Stimulated activated naive CD8-positive, alpha-beta T cell treated with anti-CD3 and anti-CD28 coated beads, Interleukin-15, Interleukin-2, amounts not matched to agents 100 U/mL and 50 U/mL, for 24 hours (primary cell): ENCODE measurements around the gene SPRY4.
"Not testable (repeated sequence)": the region's sequence is repeated elsewhere in the genome, so short reads cannot be mapped to it uniquely, and the experiment has no call there.

Experiments used
- ATAC-seq: fragments of 150-1000 bp; cut with Tn5 transposase; one replicate; pipeline ENCODE4 v1.10.0; 2021
- DNase-seq: peaks from one replicate; pipeline ENCODE4 v3.0.0; 2021

The SPRY4 gene

DNA sequence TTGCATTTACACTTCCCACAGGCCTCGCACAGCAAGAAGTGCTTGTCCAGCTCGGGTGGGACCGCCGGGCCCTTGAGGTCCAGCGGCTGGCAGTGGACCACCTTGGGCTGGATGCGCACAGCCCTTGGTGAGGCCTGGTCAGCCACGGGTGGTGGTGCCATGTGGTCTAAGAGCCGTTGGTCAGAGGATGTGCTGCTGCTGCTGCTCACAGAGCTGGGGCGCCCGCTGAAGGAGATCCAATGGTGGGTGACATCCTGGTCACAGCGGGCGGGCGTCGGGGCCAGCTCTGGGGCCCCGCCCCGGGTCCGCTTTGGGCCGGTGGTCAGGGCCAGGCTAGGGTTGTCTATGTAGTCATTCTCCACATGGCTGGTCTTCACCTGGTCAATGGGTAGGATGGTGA lies 10.2 kb downstream of the SPRY4 start:
- ATAC-seq: no peak

DNA sequence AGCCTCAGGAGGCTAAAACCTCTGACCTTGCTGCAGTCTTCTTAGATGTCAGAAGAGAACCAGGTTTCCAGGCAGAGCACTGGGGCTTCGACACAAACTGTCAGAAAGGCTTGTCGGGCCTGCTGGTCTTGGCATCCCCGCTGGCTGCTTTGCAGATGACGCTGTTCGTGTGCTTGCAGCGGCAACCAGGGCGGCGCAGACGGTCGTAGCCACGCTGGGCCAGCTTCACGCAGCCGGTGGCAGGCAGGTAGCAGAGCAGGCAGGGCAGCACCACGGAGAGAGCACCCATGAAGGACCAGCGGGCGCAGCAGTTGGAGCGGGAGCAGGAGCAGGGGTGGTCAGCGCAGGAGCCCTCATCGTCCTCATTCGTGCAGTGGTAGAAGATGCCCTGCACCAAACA lies 10.7 kb downstream of the SPRY4 start:
- ATAC-seq: no peak
- no peak for DNase-seq

More for the DNA sequence above, 10.2 kb downstream of the SPRY4 start:
- no peak for DNase-seq

DNA sequence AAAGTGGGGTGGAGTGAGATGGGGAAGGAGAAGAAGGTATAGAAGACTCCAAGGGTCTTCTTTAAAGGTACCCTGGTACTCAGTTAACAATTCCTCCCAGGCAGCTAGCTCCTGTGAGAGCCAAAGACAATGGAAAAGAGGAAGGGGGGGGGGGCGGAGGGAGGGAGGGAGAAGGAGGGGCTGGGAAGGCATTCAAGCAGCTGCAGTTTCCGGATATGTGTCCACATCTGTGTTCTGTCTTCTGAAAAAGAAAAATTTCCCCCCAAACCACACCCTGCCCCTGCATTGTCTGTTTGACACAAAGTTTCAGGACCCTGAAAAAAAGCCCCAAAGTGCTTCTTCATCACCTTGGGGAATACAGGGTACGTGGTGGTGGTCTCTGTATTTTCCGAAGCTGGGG lies 11.1 kb downstream of the SPRY4 start:
- ATAC-seq (no peak), DNase-seq (no peak)

DNA sequence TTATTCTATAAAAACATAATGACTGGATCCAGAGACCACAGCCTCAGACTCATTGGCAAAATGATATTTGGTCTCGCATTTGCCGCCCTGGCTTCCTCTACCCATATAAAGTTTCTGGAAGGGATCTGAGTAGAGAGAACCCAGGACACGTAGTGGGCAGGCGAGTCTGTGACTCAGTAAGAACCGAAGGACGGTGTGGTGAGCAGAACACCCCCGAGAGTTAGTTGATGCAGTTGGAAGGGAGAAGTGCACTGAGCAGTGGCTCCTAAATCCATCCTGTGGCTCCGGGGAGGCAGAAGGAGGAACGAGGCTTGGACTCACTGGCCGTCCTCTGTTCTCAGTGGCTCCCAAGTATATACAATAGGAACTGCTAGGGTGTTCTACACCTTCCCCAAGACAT lies 11.5 kb downstream of the SPRY4 start:
- no peak for DNase-seq
- no peak for ATAC-seq

DNA sequence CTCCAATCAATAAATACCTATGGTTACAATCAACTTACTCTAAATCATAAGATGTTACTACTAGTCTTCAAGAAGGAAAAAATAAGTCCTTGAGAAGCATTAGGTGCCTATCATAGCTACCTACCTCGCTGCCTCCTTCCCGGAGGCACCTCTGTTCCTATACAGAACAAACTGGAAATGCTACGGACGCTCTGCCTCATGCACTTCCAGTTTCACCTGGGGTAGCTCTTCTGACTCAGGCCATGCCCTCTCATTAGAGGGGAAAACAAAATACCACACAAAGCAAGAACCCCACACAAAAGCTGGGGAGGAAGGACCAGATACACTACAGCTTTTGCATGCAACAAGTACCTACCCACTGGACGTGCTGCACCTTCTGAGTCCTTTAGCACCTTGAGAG lies 12.4 kb downstream of the SPRY4 start:
- ATAC-seq: no peak
- DNase-seq: no peak

DNA sequence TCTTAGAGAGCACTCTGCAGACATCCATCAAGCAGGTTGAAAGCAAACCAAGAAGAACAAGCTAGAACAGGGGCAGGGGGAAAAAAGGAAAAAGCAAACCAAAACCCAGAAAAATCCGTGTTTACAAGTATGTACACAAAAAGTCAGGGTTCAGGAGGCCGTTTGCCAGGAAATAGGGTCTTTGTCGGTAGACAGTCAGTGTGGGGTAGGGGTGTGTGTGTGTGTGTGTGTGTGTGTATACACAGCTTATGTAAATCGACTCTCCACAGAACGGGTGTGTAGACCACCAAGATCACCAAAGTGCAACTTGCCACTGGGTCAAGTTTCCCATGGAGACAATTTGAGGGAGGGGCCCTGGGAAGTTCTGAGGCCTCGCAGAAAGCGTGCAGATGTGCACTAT lies 13.1 kb downstream of the SPRY4 start:
- ATAC-seq: no peak
- DNase-seq: no peak

DNA sequence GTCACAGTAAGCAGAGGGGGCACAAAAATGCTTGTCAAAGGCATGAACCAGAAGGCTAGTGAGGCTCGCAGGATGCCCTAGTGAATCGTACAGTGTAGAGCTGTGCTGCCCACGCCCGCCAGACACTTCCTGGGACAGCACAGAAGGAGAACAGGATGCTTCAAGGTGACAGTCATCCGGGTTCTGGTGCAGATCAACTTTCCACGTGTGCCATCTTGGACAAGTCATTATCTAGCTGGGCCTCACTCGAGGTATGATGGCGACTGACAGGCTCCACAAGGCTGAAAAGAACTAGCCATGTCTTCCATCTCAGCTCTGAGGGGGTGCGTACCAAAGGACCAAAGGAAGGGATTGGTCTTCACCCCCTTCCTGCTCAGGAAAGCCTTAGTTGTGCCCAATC lies 14.0 kb downstream of the SPRY4 start:
- no peak for ATAC-seq
- no peak for DNase-seq

DNA sequence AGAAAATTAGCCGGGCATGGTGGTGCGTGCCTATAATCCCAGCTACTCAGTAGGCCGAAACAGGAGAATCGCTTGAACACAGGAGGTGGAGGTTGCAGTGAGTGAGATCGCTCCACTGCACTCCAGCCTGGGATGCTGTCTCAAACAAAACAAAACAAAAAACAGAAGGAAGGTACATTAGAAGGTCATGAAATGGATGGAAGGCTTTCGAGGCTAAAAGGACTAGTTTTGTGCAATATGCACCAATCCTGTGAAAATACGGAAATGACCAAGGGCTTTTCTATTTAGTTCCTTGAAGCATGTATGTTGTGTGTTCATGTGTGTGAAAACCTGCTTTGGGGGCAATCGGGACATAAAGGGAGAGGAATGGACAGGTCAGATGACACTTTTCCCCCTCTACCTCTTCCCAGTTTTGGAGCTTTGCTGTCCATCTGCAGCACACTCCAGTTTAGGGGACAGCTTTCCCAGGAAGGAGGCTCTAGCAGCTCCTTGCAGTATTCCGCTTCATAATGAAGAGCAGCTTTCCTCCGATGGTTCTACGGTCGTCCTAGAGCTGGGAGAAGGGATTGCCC lies 15.0 kb downstream of the SPRY4 start:
- ATAC-seq: no peak
- DNase-seq: no peak

DNA sequence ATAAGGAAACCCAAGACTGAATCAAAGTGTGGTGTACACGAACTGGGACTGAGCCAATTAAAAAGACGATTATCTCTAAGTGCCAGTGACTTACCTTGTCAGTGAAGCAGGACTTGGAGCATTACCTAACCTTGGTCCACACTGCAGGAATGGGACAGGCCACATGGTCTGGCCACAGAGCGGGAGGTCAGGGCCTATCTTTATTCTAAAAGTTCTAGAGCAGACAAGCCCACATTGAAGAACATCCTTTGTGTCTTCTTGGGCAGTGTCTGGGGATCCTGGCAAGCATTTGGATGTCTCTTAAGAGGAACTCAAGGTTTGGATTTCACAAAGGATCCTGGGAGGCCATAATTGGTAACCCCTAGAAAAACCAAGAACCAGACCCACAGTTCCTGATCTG lies 16.5 kb downstream of the SPRY4 start:
- no peak for DNase-seq
- ATAC-seq: no peak

DNA sequence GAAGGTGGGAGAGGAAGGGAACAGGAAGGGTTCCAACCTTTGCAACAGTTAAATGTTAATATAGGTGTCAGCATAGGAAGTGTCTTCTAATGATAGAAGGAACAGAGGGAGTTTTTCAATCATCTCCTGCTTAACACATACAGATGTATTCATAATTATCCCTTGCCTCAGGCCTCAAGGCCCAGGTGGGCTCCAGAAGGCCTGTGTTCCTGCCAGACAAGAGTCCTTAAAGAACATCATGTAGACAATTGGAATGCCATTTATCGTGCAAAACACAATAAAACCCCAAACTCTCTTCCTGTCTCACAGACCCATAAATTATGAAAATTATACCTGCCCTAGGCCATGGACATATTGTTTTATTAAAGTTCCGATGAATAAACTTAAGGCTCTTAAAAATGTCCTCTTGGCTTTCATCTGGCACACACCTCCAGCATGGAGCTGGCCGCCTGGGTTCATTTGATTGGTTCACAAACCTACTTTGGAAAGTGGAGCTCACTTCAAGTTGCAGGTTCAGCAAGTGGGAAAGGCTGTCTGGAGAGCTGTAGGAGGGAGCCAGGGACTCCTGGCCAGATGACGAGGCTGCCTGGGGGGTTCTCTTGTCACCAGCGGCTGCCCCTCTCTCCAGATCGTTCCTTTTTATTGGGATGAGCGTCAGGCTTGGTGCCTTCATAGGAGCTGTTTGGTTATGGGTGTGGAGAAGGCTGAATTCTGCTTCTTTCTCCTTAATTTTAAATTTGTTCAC lies 17.5 kb downstream of the SPRY4 start:
- DNase-seq (no peak), ATAC-seq (no peak)

DNA sequence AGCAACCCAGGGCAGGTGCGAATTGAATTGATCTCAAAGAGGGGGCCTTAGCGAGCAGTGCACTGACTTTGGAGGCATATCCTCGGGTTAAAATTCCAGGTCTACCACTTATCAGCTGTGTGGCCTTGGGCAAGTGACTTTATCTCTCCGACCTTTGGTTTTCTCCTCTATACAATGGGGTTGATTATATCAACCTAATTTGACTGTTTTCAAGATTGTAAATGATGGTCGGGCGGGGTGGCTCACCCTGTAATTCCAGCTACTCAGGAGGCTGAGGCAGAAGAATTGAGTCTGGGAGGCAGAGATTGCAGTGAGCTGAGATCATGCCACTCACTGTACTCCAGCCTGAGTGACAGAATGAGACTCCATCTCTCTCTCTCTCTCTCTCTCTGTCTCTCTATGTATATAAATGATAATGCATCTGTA lies 18.7 kb downstream of the SPRY4 start:
- DNase-seq (no peak), ATAC-seq (no peak)

DNA sequence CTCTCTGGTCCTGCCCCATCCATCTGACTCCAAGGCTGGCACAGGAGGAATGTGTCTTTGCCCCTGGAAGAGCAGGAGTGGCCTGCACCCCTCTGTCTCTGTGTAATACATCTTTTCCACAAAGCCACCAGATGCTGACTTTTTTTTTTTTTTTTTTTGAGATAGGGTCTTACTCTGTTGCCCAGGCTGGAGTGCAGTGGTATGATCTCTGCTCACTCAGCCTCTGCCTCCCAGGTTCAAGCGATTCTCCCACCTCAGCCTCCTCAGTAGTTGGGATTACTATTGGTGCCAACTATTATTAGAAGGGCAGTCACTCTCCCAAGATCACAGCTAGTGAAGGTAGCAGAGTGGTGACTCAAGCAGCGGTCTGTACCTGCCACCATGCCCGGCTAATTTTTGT lies 19.6 kb downstream of the SPRY4 start:
- ATAC-seq: no peak
- DNase-seq: no peak

DNA sequence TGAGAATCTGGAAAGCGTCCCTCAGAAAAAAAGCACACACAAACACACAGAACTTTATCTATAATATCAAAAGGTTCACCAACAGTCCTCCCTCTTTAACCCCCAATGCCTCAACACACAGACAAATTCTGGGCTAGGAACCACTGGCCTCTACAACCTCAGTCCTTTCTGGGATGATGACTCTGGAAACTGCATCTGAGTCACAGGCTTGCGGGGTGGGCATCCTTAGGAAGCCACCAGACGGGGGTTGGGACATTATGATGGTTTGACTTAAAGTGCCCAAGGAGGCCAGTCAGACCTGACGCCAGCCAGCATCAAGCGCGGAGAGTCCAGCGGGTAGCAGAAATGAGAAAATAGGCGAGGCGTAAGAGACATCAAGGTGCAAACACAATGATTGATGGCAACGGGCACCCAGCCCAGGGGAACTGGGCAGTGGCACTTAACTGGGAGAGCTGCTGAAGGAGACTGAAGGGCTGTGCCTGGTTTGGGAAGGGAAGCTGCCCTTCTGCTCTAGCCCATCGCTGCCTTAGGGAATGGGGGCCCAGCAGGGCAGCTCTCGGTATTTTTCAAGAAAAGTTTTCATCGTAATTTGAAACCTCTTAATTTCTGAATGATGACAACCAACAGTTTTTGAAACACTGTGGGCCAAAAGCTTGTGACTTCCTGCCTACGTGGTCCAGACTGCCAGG lies 20.7 kb downstream of the SPRY4 start:
- DNase-seq: no peak
- ATAC-seq: no peak

DNA sequence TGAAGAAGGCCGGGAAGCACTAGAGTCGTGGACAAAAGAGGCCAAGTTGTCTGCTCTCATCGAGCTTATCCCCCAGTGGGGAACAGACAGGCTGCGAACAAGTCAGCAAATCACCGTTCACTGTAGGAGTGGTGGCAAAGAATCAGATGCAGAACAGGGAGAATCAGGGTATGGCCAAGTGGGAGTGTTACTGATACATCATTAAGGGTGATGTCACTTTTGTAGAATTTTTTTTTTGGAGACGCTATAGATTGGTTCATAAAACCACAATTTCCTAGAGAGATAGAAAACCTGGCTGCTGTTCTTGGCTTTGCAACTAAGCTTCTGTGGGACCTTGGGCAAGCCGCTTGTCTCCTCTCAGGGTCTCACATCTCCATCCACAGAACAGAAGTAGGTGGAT lies 21.3 kb downstream of the SPRY4 start:
- no peak for DNase-seq

DNA sequence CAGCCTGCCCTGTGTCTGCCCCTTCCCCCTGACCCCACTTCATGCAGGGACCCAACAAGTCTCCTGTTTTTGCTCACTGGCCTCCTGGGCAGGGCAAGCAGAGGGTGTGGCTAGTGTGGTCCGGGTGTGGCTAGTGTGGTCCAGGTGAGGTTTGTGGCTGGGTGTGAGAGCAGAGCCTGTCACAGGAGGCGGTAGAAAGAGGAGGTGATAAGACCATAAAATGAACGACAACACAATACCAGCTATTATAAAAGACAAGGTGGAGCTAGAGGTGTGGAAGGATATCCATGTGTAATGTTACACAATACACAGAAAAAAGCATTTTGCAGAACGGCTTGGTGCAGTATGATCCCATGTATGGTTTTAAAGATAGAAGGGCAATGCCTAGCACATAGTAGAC lies 23.3 kb downstream of the SPRY4 start:
- ATAC-seq (no peak), DNase-seq (no peak)

More for the DNA sequence above, 21.3 kb downstream of the SPRY4 start:
- no peak for ATAC-seq

DNA sequence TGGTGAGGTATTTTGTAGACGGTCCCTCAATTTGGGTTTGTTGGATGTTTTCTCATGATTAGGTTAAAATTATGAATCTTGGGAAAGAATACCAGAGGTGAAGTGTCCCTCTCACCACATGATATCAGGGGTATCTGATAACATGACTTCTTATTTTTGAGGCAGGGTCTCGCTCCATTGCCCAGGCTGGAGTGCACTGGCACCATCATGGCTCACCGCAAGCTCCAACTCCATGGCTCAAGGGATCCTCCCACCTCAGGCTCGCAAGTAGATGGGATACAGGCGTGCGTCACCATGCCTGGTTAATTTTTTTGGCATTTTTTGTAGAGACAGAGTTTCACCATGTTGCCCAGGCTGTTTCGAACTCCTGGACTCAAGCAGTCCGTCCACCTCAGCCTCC lies 24.1 kb downstream of the SPRY4 start:
- ATAC-seq (no peak), DNase-seq (no peak)

DNA sequence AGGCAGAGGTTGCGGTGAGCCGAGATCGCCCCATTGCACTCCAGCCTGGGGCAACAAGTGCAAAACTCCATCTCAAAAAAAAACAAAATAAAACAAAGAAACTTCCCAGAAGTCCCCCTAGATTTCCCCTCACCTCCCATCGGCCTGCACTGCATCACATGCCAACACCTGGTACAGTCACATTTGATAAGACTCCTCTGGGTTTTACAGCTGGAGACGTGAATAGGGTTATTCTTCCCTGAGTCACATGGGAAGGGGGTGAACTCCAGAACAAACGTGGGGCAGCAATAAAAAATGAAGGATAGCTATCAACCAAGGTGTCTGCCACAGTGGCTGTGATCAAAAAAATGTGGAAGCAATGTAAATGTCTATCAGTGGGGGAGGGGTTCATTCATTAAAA lies 26.0 kb downstream of the SPRY4 start:
- no peak for DNase-seq
- ATAC-seq: no peak

DNA sequence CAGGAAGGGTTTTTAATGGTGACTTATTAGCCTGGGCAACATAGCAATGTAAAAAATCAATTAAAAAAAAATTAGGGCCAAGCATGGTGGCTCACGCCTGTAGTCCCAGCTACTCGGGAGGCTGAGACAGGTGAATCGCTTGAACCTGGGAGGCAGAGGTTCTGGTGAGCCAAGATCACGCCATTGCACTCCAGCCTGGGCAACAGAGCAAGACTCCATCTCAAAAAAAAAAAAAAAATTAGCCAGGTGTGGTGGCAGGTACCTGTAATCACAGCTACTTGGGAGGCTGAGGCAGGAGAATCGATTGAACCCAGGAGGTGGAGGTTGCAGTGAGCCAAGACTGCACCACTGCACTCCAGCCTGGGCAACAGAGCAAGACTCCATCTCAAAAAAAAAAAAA lies 27.0 kb downstream of the SPRY4 start:
- not testable (repeated sequence) for ATAC-seq, DNase-seq

DNA sequence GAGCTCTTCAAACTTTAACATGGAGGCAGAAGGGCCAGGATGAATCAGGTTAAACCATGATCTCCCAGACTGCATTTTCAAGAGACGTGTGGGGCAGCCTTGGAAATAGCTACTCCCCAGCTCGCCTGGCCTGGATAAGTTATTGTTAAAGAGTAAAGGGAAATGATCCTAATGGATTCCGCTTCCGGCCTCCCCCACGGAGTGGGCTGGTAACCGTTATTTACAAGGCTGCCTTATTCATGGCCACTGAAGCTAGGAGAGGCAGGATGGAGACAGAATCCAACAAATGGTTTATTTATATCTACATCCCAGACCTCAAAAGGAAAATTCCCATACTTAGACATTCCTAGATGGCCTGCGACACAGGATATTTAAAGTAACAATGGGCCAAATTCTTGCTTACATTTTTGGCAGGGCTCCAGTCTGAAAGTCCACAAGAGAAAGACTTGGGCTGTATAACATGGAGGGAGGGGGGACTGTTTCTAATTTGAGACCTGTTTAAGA lies 27.9 kb downstream of the SPRY4 start:
- ATAC-seq (no peak), DNase-seq (no peak)

DNA sequence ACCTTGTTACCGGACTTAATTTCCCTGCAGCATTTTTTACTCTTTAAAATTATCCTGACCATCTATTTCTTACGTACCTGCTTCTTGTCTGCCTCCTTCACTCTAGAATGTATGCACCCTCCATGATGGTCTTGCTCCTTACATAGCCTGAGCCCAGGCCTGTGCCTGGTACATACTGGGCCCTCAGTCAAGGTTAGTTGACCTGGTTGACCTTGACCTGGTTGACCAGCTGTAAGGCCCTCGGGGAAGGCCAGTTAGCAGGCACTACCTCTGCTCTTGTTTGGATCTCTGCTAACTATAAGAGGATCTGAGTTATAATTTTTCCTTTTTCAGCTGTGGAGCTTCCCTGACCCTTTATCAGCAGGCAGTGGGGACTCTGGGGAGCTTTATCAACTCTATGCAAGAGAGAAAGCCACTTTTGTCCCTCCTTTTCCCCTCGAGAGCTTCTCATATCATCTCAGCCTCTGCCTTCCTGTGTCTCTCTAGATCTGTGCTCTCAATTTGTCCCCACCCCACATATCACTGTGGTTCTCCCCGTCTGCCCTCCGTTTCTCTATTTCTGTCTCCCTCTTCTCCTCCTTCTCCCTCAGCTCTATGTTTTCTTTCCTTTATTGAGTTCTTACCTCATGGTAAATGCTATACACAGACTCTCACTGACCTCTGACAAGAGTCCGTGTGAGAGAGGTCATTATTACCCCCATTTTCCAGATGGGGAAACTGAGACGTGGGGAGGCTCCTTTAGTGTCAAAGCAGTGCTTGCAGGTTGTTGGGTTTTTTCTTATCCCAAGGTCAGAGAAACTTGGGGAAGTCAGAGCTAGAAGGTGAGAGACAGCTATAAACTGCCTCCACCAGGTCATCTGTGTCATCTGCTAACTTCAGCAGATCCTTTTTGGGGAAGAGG lies 28.6 kb downstream of the SPRY4 start:
- DNase-seq (no peak), ATAC-seq (no peak)

DNA sequence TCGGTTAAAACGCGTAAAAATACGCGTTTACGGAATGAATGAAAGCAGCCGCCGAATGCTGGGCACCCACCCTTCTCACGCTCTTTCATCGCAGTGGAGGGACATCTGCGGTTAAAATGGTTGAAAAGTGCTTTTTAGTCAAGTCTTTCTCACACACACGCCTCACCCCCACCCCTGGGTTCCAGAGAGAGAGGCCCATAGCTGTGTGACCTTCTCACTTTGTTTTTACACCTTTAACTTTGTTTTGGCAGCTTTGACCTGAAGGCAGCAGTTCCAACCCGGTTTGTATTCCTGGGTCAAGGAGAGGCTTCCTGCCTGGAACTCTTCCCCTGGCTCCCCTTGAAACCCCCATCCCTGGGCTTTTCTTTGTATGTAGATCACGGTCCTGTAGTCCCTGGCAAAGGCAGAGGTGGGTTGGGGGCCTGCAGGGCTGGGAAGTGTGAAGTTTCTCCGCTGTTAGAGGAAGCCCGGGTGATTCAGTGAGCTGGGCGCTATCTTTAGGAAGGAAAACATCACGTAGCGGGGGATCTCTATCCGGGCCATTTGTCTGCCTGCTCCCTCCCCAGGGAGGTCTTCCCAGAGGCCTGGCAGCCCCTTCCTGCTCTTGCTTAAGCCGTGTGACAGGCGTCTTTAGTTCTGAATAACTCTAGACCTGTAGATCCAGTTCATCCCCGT lies 29.6 kb downstream of the SPRY4 start:
- DNase-seq (no peak), ATAC-seq (no peak)

DNA sequence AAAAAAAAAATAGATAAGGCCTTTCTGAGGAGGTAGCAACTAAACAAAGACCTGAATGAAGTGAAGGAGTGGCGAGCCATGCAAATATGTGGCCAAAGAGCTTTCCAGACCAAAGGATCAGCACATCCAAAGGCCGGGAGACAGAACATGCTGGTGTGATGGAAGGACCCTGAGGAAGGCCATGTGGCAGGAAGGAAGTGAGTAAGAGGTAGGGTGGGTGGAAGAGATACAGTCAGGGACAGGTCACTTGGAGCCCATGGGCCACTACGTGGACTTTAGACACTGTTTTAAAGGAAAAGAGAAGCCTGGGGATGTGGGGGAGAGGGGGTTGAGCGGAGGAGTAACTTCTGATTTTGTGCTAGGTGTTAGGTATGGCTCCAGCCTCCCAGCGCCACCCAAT lies 31.3 kb downstream of the SPRY4 start:
- ATAC-seq (no peak), DNase-seq (no peak)
